ENCODE data around the gene ROR2.

The ROR2 gene

DNA sequence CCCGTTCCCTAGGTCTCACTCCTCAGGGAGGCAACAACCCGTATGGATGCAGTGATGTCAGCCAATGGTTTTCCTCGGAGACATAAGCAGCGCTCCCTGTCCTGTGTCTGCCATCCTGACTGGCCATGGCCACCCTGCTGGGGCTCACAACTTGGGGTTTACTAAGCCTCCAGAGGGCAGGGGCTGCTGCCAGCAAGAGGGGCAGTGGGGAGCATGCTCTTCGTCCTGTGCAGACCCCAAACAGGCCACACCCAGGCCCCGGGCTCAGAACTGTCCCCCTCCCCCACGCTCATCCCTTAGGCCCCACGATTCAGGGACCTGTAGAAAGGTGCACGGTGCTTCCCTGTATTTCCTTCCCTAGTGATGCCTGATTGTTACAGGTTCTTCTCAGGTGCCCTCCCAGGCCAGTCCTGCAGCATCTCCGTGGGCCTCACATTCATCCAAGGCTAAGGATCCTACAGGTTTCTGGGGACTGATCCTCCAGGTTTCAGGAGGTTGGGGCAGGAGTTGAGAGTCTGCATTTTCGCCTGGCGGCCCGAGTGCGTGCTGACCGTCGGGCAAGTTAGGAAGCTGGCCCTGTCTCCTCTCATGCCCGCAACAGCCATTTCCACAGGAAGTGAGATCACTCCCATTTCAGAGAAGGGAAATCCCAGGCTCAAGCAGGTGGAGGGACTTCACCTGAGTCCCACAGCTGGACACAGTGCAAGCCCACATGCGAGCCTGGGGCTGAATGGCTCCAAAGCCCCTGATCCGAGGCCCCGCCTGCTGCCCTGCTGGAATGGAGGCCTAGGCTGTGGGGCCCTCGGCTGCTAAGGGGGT lies 217.6 kb downstream of the ROR2 start:
- DNase-seq, result no peak

GRCh38 chr9:91730806-91731205 lies 219.2 kb downstream of the ROR2 start:
- no peak for DNase-seq

- no peak for DNase-seq
These were observed 220.5 kb downstream of the ROR2 start for GRCh38 chr9:91729558-91729842.

- no peak for DNase-seq
These were observed 222.1 kb downstream of the ROR2 start for GRCh38 chr9:91727972-91728371.

DNA sequence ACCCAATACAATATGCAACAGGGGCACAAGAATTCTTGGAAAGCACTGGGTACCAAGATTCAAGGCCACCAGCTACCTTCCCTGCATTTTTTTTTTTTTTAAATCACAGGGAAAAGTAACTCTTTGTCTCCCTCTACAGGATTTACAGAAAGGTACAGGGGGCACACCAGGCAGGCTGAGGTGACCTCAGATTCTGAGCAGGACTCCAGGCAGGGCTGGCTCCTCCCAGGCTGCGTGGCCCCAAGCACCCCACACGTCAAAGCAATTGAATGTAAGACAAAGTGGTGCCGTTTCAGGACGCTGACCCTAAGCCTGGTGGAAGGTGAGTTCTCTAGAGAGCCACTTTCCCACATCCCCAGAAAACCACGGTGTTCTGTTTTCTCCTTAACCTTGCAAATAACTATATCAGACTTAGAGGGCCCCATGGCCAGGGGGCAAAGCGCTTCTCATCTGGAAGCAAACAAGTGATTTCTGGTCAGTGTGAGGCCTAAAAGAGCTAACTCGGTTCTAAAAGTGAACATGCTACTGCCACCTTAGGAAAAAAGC lies 222.6 kb downstream of the ROR2 start:
- DNase-seq, result no peak

GRCh38 chr9:91726406-91727100 lies 223.5 kb downstream of the ROR2 start:
- DNase-seq, result no peak

DNA sequence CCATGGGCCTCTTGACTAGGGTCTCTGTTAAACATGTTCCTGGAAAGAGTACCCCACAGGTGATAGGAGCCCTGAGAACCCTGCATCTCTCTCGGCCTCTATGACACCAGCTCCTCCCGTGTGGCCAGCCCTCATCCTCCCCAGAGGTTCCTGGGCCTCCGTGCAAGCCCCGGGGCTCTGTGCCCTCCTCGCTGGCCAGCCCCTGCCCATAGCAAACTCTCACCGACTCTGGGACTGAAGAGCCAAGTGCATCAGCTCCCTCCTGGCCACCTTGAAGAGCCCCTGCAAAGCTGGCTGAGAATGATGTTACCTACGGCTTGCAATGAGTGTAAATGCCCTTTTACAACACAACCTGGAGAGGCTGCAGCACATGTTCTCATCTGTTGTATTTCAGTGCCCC lies 224.4 kb downstream of the ROR2 start:
- DNase-seq, result no peak

GRCh38 chr9:91724609-91725505 lies 225.2 kb downstream of the ROR2 start:
- no peak for DNase-seq

GRCh38 chr9:91724068-91724440 lies 226.0 kb downstream of the ROR2 start:
- DNase-seq, result no peak

GRCh38 chr9:91723420-91724067 lies 226.5 kb downstream of the ROR2 start:
- DNase-seq, result no peak

DNA sequence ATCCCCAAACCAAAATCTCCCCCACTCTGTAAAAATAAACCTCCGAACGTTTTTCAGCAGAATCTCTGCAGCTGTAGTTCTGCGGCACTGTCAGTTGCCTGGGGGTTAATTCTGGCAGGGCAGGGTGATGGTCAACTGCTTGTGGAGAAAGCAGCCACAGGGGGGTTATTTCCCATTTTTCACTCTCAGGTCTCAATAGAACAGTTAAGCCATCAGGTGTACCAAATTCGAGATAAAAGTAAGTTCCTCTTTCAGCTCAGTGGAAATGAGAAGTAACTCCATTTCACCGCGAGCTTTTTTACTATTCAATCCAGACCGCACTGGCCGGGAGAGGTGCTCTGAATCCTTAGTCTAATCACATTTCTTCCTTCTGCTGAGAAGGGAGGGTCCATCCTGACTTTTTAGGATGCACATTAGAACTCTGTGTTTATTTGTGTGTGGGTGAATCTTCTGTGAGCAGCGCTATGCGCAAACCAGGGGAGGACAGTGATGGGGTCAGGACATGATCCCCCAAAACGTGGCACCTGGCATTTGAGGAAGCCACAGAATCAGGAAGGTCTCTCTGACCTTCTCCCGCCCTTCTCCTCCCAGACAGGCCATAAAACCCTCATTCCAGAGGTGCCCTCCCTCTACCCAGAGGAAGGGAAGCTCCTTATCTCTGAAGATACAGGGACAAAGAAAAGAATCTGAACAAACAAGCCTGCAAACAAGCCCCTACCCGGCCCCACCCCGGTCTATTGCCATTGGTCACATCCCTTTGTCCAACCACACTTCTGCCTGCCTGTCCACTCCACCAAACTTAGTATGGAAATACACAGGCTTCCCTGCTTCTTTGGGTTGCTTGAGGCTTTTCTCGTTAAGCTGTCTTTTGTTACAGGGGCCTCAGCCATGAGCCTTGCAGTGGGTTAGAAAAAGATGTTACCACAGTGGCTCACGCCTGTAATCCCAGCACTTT lies 229.0 kb downstream of the ROR2 start:
- DNase-seq, result no peak

DNA sequence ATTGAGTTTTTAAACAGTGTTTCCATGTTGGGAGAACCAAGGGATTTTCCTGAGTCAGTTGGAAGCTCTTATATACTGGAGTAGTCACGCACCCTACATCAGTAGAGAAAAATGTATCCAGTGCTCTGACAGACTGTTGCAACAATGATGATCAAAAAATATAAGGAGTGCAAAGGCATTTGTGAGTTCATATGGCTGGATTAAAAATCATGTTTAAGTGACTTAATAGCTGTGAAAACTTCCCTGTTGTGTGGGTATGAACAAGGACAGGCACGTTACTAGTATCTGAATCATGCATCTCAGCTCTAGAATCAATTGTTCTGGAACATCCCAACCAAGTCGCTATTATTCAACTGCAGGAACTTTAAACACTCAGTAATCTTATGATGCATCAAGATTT lies 229.7 kb downstream of the ROR2 start:
- no peak for DNase-seq

DNA sequence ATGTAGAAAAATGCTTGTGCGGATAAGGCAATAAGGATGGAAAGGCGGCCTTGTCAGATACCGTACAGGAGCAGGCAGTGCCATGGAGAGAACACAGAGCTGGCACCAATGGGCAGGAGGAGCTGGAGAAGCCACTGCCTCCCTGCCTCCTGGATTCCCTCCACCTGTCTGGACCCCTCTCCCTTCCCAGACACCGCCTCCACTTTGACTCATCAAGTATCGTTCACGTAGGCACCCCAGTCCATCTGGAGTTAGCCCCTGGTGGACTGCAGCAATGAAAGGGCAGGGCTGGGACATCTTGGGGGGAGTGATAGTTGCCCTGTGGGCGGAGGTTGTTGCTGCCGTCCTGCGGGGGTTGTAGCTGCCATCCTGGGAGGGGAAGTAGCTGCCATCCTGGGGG lies 232.0 kb downstream of the ROR2 start:
- DNase-seq, result no peak

- DNase-seq, result no peak
These were observed 233.2 kb downstream of the ROR2 start for GRCh38 chr9:91716815-91717214.

GRCh38 chr9:91716239-91716638 lies 233.8 kb downstream of the ROR2 start:
- no peak for DNase-seq

DNA sequence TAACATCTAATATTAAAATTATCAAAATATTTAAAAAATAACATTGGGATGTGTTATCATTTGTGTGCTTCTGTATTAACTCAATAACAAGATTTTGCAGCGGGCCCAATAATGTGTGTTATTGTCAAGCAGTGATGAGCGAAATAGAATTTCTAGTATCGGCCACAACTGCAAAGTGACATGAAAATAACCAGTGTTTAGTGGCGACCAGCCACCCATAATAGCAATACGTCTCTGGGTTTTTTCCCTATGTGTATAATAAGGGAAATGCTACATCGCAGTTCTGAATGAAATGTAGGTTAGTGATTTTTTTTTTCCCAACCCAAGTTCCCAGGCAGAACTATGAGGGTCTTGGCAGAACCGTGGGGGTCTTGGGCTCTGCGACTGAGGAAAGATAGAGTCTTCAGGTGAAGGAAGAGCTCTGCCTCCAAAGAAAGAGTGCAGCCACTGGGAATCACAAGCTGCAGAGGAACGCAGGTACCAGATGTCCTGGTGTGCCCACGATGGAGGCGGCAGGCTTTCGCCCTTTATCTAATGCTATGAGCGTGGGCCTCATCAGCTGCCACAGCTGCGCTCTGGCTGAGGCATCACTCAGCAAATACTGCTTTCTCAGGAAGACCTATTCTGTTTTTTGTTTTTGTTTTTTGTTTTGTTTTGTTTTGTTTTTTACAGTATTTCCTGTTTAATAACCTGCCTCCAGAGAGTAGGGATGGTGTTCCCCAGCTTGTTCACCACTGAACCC lies 235.0 kb downstream of the ROR2 start:
- DNase-seq, result no peak

DNA sequence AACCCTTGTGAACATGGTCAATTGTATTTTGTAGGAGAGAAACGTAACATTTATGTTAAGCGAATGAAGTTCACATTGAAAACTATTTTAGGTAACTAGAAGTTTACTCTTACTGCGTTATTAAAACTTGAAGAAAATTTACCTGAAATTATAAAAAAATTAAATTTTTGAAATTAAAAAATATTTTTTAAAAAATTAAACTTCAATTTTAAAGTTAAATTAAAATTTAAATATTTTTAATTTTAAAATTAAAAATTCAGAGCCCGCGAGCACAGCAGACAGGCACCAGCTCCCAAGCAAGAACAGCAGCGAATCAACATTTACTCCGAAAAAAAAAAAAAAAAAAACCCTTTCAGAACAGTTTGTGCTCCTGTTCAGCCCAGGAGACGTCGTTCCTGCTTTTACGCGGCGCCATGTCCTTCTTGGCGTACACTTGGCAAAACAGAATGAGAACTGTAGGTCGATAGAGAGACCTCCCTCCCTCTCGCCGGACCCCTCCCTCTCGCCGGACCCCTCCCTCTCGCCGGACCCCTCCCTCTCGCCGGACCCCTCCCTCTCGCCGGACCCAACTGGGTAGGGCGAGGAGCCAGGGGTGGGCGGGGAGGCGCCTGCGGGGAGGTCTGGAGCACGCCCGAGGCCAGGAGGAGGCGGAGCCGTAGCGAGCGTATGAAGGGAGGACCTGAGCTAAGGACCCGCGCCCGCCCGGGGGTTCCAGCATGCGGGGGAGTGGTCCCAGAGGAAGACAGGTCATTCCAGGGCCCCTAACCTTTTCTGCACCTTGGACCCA lies 235.8 kb downstream of the ROR2 start:
- DNase-seq, result no peak

- DNase-seq, result no peak
These were observed 237.2 kb downstream of the ROR2 start for GRCh38 chr9:91712811-91713210.

GRCh38 chr9:91711755-91712601 lies 238.1 kb downstream of the ROR2 start:
- DNase-seq, result no peak

All from NCI-H1436 treated with DMSO at 0.1 percent for 48 hours (cell line).